K562 (cell line): ENCODE results near the gene NMT1. TPM values are rescaled to one million over a fixed set of nuclear protein-coding genes. Genes with fewer than 3 reads are reported as not detected.

ENCODE experiments used
- ASH1L ChIP-seq: fragments of 450-650 bp; IDR thresholded peaks from 2 replicates; pipeline ENCODE4 v1.6.1; 2018; ENCODE audit warnings: borderline replicate concordance, mild to moderate bottlenecking, low read depth; ENCODE audit not compliant: partially characterized antibody
- CEBPB ChIP-seq: fragments of 450-650 bp; IDR thresholded peaks from 2 replicates; pipeline ENCODE4 v1.6.1; 2016; ENCODE audit warnings: missing genetic modification characterization, missing compliant biosample characterization
- FOSL1 ChIP-seq: fragments of 200-800 bp; sonication (Bioruptor generic); conservative IDR thresholded peaks from 2 replicates; pipeline ENCODE4 v1.6.1; 2016; ENCODE audit warnings: missing genetic modification characterization, missing compliant biosample characterization
- HLTF ChIP-seq: fragments of 450-650 bp; IDR thresholded peaks from 2 replicates; pipeline ENCODE4 v1.6.1; 2016
- KDM5B ChIP-seq: fragments of 200-600 bp; sonication (generic); IDR thresholded peaks from 2 replicates; pipeline ENCODE4 v1.6.1; 2012; ENCODE audit warnings: low read depth, mild to moderate bottlenecking, moderate library complexity, low read length, control low read depth, inconsistent platforms; ENCODE audit not compliant: insufficient replicate concordance
- MECOM ChIP-seq: fragments of 250-450 bp; sonication (Bioruptor Pico); IDR thresholded peaks from 2 replicates; pipeline ENCODE4 v1.8.0; 2022; ENCODE audit warnings: inconsistent platforms
- NBN ChIP-seq: fragments of 450-650 bp; IDR thresholded peaks from 2 replicates; pipeline ENCODE4 v1.6.1; 2016; ENCODE audit warnings: low read depth, mild to moderate bottlenecking
- NR2C1 ChIP-seq, 2 experiments: fragments of 450-650 bp; IDR thresholded peaks; 2 replicates each; pipeline ENCODE4 v1.6.1; 2017; ENCODE audit warnings: mild to moderate bottlenecking in 2 of 2, antibody characterized with exemption in 1 of 2, inconsistent platforms in 1 of 2, missing compliant biosample characterization in 1 of 2, missing genetic modification characterization in 1 of 2
- PCBP2 ChIP-seq: fragments of 200-400 bp; formaldehyde crosslinking; IDR thresholded peaks from 2 replicates; pipeline ENCODE4 v1.6.1; 2018; ENCODE audit warnings: low read length, low read depth, mild to moderate bottlenecking, moderate library complexity; ENCODE audit not compliant: poor library complexity, severe bottlenecking
- SREBF1 ChIP-seq: fragments of 150-350 bp; IDR thresholded peaks from 2 replicates; pipeline ENCODE4 v1.6.1; 2014; ENCODE audit warnings: antibody characterized with exemption, low read depth, low read length, borderline replicate concordance
- SRSF7 ChIP-seq: fragments of 200-400 bp; formaldehyde crosslinking; optimal IDR thresholded peaks from 2 replicates; pipeline ENCODE3; 2017; ENCODE audit warnings: mild to moderate bottlenecking, low read depth, low read length
- TFE3 ChIP-seq: fragments of 450-650 bp; formaldehyde crosslinking; IDR thresholded peaks from 2 replicates; pipeline ENCODE4 v1.4.0; 2020; ENCODE audit warnings: mild to moderate bottlenecking, mixed read lengths
- ZBTB12 ChIP-seq: fragments of 250-450 bp; sonication (Bioruptor Pico); IDR thresholded peaks from 2 replicates; pipeline ENCODE4 v1.4.0; 2020
- ZBTB17 ChIP-seq: fragments of 450-650 bp; formaldehyde crosslinking; IDR thresholded peaks from 2 replicates; pipeline ENCODE4 v1.4.0; 2020; ENCODE audit warnings: mild to moderate bottlenecking
- ZNF347 ChIP-seq: fragments of 450-650 bp; formaldehyde crosslinking; IDR thresholded peaks from 2 replicates; pipeline ENCODE4 v1.4.0; 2020; ENCODE audit warnings: low read depth, mild to moderate bottlenecking, moderate library complexity
- ZNF644 ChIP-seq: fragments of 200-800 bp; sonication (Bioruptor generic); IDR thresholded peaks from 2 replicates; pipeline ENCODE4 v1.6.1; 2016; ENCODE audit warnings: low read depth, missing genetic modification characterization, missing compliant biosample characterization
- ZNF695 ChIP-seq: fragments of 450-650 bp; formaldehyde crosslinking; IDR thresholded peaks from 2 replicates; pipeline ENCODE4 v1.4.0; 2020; ENCODE audit warnings: mild to moderate bottlenecking, moderate library complexity
- polyA plus RNA-seq, 8 experiments: library from polyadenylated mRNA; depleted of rRNA in 4 of 8; stranded (reverse) in 5 of 8; unstranded in 3 of 8; fragments of >200 nt; fragmentation: Nextera tagmentation in 2 of 8; fragmentation: Illumina TruSeq in 1 of 8; extraction: Ambion mirVana in 2 of 8; extraction: Trizol in 1 of 8; gene quantifications; 2 replicates each; pipeline versions ENCODE4 v1.2.1 to v1.2.3, GENCODE V29; 2011 to 2014; ENCODE audit warnings: inconsistent platforms in 1 of 8, missing spikeins in 1 of 8
- total RNA-seq, 7 experiments: library from RNA; depleted of rRNA in 6 of 7; stranded (reverse); fragments of >200 nt in 6 of 7; fragmentation: Illumina TruSeq in 2 of 7; extraction: Trizol in 2 of 7; gene quantifications; 2 replicates each; pipeline versions ENCODE4 v1.2.1 to v1.2.3, GENCODE V29; 2011 to 2021; ENCODE audit warnings: low replicate concordance in 1 of 7
- TF ChIP-seq, protein P1 (sequence below), 2 experiments: fragments of 450-650 bp; conservative IDR thresholded peaks; 2 replicates each; pipeline ENCODE4 v1.6.1; 2017; ENCODE audit warnings: mild to moderate bottlenecking in 2 of 2, moderate library complexity in 2 of 2
- TF ChIP-seq, protein P2 (sequence below): sonication (generic); formaldehyde crosslinking; IDR thresholded peaks from 2 replicates; pipeline ENCODE4 v1.8.1; 2023; ENCODE audit warnings: mild to moderate bottlenecking, missing genetic modification reagents

Gene NMT1
- total and polyA plus RNA-seq, 9 of the 15 experiments (the other 6 are each of a cell fraction or from before 2014, with no cell fraction given), result 86.7 to 569 (median 213) TPM

GRCh38 chr17:45149037-45149668, 88.0 kb downstream of the NMT1 start (continued):
- TF ChIP-seq CEBPB (tag) (no peak), SRSF7 (no peak), MECOM (CRISPR knock-in tag) (no peak), ZBTB12 (CRISPR knock-in tag) (no peak), TFE3 (no peak), NBN (0 out of 2 replicates have a peak, but pooled peaks have one; percentile 7), ZBTB17 (CRISPR knock-in tag) (no peak), ZNF347 (CRISPR knock-in tag) (no peak), ASH1L (no peak), ZNF644 (tag) (no peak), SREBF1 (no peak), NR2C1 (IDR thresholded peaks at IDR 0.05) (no peak), NR2C1 (tag; IDR thresholded peaks at IDR 0.05) (no peak), FOSL1 (tag) (no peak; the same call in 1 of the 2 replicates), KDM5B (no peak), ZNF695 (CRISPR knock-in tag) (no peak), HLTF (no peak), PCBP2 (no peak)
- TF ChIP-seq, protein P1, sequence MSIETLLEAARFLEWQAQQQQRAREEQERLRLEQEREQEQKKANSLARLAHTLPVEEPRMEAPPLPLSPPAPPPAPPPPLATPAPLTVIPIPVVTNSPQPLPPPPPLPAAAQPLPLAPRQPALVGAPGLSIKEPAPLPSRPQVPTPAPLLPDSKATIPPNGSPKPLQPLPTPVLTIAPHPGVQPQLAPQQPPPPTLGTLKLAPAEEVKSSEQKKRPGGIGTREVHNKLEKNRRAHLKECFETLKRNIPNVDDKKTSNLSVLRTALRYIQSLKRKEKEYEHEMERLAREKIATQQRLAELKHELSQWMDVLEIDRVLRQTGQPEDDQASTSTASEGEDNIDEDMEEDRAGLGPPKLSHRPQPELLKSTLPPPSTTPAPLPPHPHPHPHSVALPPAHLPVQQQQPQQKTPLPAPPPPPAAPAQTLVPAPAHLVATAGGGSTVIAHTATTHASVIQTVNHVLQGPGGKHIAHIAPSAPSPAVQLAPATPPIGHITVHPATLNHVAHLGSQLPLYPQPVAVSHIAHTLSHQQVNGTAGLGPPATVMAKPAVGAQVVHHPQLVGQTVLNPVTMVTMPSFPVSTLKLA (conservative IDR thresholded peaks at IDR 0.05), result 0 out of 4 replicates have a peak, but pooled peaks of 1 of the 2 experiments have one; percentile 25
- TF ChIP-seq, protein P2, sequence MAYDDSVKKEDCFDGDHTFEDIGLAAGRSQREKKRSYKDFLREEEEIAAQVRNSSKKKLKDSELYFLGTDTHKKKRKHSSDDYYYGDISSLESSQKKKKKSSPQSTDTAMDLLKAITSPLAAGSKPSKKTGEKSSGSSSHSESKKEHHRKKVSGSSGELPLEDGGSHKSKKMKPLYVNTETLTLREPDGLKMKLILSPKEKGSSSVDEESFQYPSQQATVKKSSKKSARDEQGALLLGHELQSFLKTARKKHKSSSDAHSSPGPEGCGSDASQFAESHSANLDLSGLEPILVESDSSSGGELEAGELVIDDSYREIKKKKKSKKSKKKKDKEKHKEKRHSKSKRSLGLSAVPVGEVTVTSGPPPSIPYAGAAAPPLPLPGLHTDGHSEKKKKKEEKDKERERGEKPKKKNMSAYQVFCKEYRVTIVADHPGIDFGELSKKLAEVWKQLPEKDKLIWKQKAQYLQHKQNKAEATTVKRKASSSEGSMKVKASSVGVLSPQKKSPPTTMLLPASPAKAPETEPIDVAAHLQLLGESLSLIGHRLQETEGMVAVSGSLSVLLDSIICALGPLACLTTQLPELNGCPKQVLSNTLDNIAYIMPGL, result no peak; the same call in 1 of the 2 replicates
